Smooth muscle cell (in vitro differentiated cells): ENCODE data around the gene ADAMTSL5. TPM values are rescaled to one million over a fixed set of nuclear protein-coding genes. Genes with fewer than 3 reads are reported as not detected.
"Not testable (repeated sequence)": the region's sequence is repeated elsewhere in the genome, so short reads cannot be mapped to it uniquely, and the experiment has no call there.

Experiments
- DNase-seq: peaks from one replicate; lab custom pipeline; 2025; ENCODE audit not compliant: unreplicated experiment; lab: John Stamatoyannopoulos, UW
- H2AFZ ChIP-seq: fragments of 200-600 bp; sonication (generic); 2 replicates; pipeline ENCODE4 v1.6.0; 2016; ENCODE audit warnings: antibody characterized with exemption, low read depth, mild to moderate bottlenecking
- H3F3A ChIP-seq: fragments of 200-600 bp; sonication (generic); 2 replicates; pipeline ENCODE4 v1.6.0; 2017; ENCODE audit warnings: antibody characterized with exemption, low read depth
- H3K27ac ChIP-seq: fragments of 200-600 bp; sonication (generic); 2 replicates; pipeline ENCODE4 v1.5.1; 2016; ENCODE audit warnings: low read depth, mild to moderate bottlenecking
- H3K27me3 ChIP-seq: fragments of 200-600 bp; sonication (generic); 2 replicates; pipeline ENCODE4 v1.6.1; 2016; ENCODE audit warnings: low read depth, mild to moderate bottlenecking
- H3K36me3 ChIP-seq: fragments of 200-600 bp; sonication (generic); 2 replicates; pipeline ENCODE4 v1.5.1; 2016; ENCODE audit warnings: low read depth
- H3K4me1 ChIP-seq: fragments of 200-600 bp; sonication (generic); 2 replicates; pipeline ENCODE4 v1.5.1; 2016; ENCODE audit warnings: low read depth
- H3K4me2 ChIP-seq: fragments of 200-600 bp; sonication (generic); 2 replicates; pipeline ENCODE4 v1.6.0; 2016; ENCODE audit warnings: mild to moderate bottlenecking
- H3K4me3 ChIP-seq: fragments of 200-600 bp; sonication (generic); 2 replicates; pipeline ENCODE4 v1.5.1; 2016; ENCODE audit warnings: mild to moderate bottlenecking
- H3K79me2 ChIP-seq: fragments of 200-600 bp; sonication (generic); 2 replicates; pipeline ENCODE4 v1.6.0; 2016; ENCODE audit warnings: low read depth, mild to moderate bottlenecking
- H3K9ac ChIP-seq: fragments of 200-600 bp; sonication (generic); 2 replicates; pipeline ENCODE4 v1.6.0; 2016; ENCODE audit warnings: low read depth
- H3K9me3 ChIP-seq: fragments of 200-600 bp; sonication (generic); replicated peaks from 2 replicates; pipeline ENCODE4 v1.5.1; 2016; ENCODE audit warnings: low read depth
- H4K20me1 ChIP-seq: fragments of 200-600 bp; sonication (generic); 2 replicates; pipeline ENCODE4 v1.6.0; 2016; ENCODE audit warnings: low read depth
- CTCF ChIP-seq: fragments of 200-600 bp; sonication (generic); IDR thresholded peaks from 2 replicates; pipeline ENCODE4 v1.5.1; 2017; ENCODE audit warnings: borderline replicate concordance, mild to moderate bottlenecking, antibody characterized with exemption; ENCODE audit not compliant: insufficient read depth, poor library complexity, severe bottlenecking
- WGBS: methylation state at CpG from one replicate; pipeline ENCODE4 v1.1.7; 2016; ENCODE audit warnings: low lambda C conversion rate; 5-methylcytosine and 5-hydroxymethylcytosine counted together
- polyA plus RNA-seq: library from polyadenylated mRNA; unstranded; fragments of >200 nt; fragmentation: Nextera tagmentation; extraction: Ambion mirVana; gene quantifications from 2 replicates; pipeline ENCODE4 v1.2.1, GENCODE V29; 2016
- total RNA-seq: library from RNA; depleted of rRNA; stranded (reverse); fragments of >200 nt; gene quantifications from 2 replicates; pipeline ENCODE4 v1.2.3, GENCODE V29; 2014

ADAMTSL5 gene
- total and polyA plus RNA-seq, 2 experiments from 2014 or later, result 16.4 to 24.3 TPM

DNA sequence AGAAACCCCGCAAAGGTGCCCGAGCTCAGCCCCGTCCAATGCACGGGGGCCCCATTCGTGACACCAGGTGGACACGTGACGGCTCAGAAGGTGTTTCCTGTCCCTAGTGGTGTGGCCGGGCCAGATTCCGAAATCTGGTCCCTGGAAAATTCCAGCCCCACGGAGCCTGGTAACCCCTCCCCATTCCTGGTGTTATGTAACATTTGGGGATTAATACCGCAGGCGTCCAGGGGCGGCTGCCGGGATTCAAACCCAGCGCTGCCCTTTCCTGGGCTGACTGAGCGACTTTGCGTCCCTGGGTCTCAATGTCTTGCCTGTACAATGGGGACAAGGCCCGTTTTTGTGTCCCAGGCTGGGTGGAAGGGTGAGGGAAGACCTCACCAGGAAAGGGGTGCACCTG, 10.0 kb upstream of the ADAMTSL5 start:
- no peaks in the 10 kb centered on the region for H3F3A ChIP-seq
- TF ChIP-seq CTCF, result no peak
- no peaks in the 10 kb centered on the region for H4K20me1 ChIP-seq
- 79% methylated on average over 18 of the region's 18 CpGs for WGBS
- H3K4me2 ChIP-seq, result no peak overlapping the region
- no peaks in the 10 kb centered on the region for H3K36me3 ChIP-seq
- H2AFZ ChIP-seq, result no peak overlapping the region
- peaks cover 36% of the 10 kb centered on the region for H3K27me3 ChIP-seq
- H3K9ac ChIP-seq, result no peak overlapping the region
- no peak overlapping the region for H3K4me3 ChIP-seq
- H3K27ac ChIP-seq, result no peak overlapping the region
- no peaks in the 10 kb centered on the region for H3K4me1 ChIP-seq
- no peak for DNase-seq
- H3K79me2 ChIP-seq, result no peaks in the 10 kb centered on the region
- no peaks in the 10 kb centered on the region for H3K9me3 ChIP-seq

- Histone ChIP-seq H3K27me3 (peaks cover 36% of the 10 kb centered on the region), H3K27ac (no peak overlapping the region), H3K36me3 (no peaks in the 10 kb centered on the region), H2AFZ (no peak overlapping the region), H3K79me2 (no peaks in the 10 kb centered on the region), H3K4me2 (no peak overlapping the region), H4K20me1 (no peaks in the 10 kb centered on the region), H3K9ac (no peak overlapping the region), H3F3A (no peaks in the 10 kb centered on the region), H3K4me1 (no peaks in the 10 kb centered on the region), H3K9me3 (no peaks in the 10 kb centered on the region), H3K4me3 (no peak overlapping the region)
- 71% methylated on average over 10 of the region's 10 CpGs for whole genome bisulfite sequencing
- TF ChIP-seq CTCF, result no peak
- no peak for DNase-seq
These were observed 9.2 kb upstream of the ADAMTSL5 start for GRCh38 chr19:1522061-1522460.

DNA sequence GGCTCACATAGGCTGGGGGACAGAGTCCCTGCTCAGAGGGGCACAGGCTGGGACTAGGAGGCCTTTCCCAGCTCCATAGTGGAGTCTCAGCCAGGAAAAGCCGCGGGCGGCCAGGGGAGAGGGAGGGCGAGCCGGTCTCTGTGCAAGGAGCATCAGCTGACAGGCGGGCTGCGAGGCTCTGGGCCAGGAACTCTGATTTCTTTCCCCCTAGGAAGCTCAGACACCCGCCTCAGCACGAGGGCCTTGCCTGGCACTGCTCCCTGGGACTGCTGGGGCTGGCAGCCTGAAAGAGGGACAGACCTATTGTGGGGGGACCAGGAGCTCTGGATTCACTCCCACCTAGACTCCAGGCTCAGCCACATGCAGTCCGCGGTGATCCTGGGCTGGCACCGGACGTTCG, 8.8 kb upstream of the ADAMTSL5 start:
- no peaks in the 10 kb centered on the region for H3K4me1 ChIP-seq
- no peaks in the 10 kb centered on the region for H4K20me1 ChIP-seq
- no peak for DNase-seq
- peaks cover 36% of the 10 kb centered on the region for H3K27me3 ChIP-seq
- H3K79me2 ChIP-seq, result no peaks in the 10 kb centered on the region
- no peaks in the 10 kb centered on the region for H3K36me3 ChIP-seq
- H3K9me3 ChIP-seq, result no peaks in the 10 kb centered on the region
- no peaks in the 10 kb centered on the region for H3F3A ChIP-seq
- WGBS, result 87% methylated on average over 14 of the region's 14 CpGs
- H3K4me3 ChIP-seq, result no peak overlapping the region
- no peak for TF ChIP-seq CTCF
- H3K27ac ChIP-seq, result no peak overlapping the region
- H3K4me2 ChIP-seq, result no peak overlapping the region
- H2AFZ ChIP-seq, result no peak overlapping the region
- H3K9ac ChIP-seq, result no peak overlapping the region

DNA sequence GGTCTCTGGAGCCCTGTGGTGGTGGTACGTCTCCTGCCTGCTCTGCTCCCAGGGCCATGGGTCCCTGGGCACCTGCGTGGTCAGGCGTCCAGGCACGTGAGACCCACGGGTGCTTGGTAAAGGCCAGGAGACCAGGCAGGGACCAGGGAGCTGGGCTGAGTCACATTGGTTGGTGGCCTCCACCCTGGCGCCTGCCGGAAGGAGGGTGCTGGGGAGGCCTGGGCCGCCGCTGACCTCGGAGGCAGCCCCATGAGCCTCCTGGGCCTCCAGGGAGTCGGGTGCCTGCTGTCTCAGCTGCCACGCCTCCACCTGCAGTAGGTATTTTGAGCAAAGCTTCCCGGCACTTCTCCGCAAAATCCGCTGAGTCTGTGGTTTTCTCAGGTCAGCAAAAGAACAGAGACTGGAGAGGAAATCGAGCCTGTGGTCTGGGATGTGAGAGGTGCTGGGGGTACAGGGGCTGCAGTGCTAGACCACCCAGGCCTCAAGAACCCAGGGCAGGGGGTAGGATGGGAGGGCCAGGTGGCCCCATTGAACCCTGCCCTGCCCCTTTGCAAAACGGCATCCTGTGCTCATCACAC, 7.5 kb upstream of the ADAMTSL5 start:
- Histone ChIP-seq H3K36me3 (no peaks in the 10 kb centered on the region), H3K9me3 (no peaks in the 10 kb centered on the region), H3K27ac (no peak overlapping the region), H3K9ac (no peak overlapping the region), H3K4me1 (no peaks in the 10 kb centered on the region), H3K4me2 (no peak overlapping the region), H4K20me1 (no peaks in the 10 kb centered on the region), H3K79me2 (no peaks in the 10 kb centered on the region), H2AFZ (no peak overlapping the region), H3K4me3 (no peak overlapping the region), H3K27me3 (peaks cover 28% of the 10 kb centered on the region), H3F3A (no peaks in the 10 kb centered on the region)
- WGBS, result 91% methylated on average over 17 of the region's 17 CpGs
- TF ChIP-seq CTCF, result no peak
- DNase-seq, result no peak

GRCh38 chr19:1519802-1520201, 7.0 kb upstream of the ADAMTSL5 start:
- H3F3A ChIP-seq, H3K9me3 ChIP-seq, H3K4me1 ChIP-seq, H3K79me2 ChIP-seq, H3K4me3 ChIP-seq, H3K36me3 ChIP-seq, H3K4me2 ChIP-seq, DNase-seq, H3K27ac ChIP-seq, H2AFZ ChIP-seq, H3K9ac ChIP-seq, H4K20me1 ChIP-seq: not testable (repeated sequence)
- H3K27me3 ChIP-seq, result peaks cover 23% of the 10 kb centered on the region
- 92% methylated on average over 8 of the region's 8 CpGs for WGBS
